Tibial nerve (tissue), 4 donors: Measurements from ENCODE around the gene EPX. TPM values are rescaled to one million over a fixed set of nuclear protein-coding genes. Genes with fewer than 3 reads are reported as not detected.
A peak's percentile ranks its signal among the peaks of the same experiment; 100 is the strongest.

Experiments used
- DNase-seq, 2 donors: peaks; one replicate each; pipeline ENCODE4 v3.0.0-alpha.2; 2019; ENCODE audit warnings: low spot score in 2 of 2
- H3K27ac ChIP-seq, 4 donors: fragments of 200-600 bp; sonication (generic) in 3 of 4; one replicate each; pipeline ENCODE4 v1.5.1; 2017 to 2019; ENCODE audit warnings: mild to moderate bottlenecking in 1 of 4
- H3K27me3 ChIP-seq, 2 donors: fragments of 200-600 bp; sonication (generic) in 1 of 2; one replicate each; pipeline versions ENCODE4 v1.5.1 to v1.6.0; 2017 to 2019
- H3K36me3 ChIP-seq, 3 donors: fragments of 200-600 bp; sonication (generic); one replicate each; pipeline ENCODE4 v1.5.1; 2018 to 2019
- H3K4me1 ChIP-seq, 4 donors: fragments of 200-600 bp; sonication (generic) in 3 of 4; one replicate each; pipeline ENCODE4 v1.5.1; 2017 to 2019
- H3K4me3 ChIP-seq, 4 donors: fragments of 200-600 bp; sonication (generic) in 3 of 4; one replicate each; pipeline ENCODE4 v1.5.1; 2017 to 2019; ENCODE audit warnings: mild to moderate bottlenecking in 1 of 4, moderate library complexity in 1 of 4
- H3K9me3 ChIP-seq, 4 donors: fragments of 200-600 bp; sonication (generic) in 3 of 4; one replicate each; pipeline ENCODE4 v1.5.1; 2017 to 2019
- EP300 ChIP-seq, 2 donors: sonication (generic); formaldehyde crosslinking; IDR thresholded peaks; one replicate each; pipeline ENCODE4 v1.6.1; 2017; ENCODE audit warnings: antibody characterized with exemption in 2 of 2, mild to moderate bottlenecking in 1 of 2
- POLR2A ChIP-seq, 2 donors: fragments of 450-650 bp; IDR thresholded peaks; one replicate each; pipeline ENCODE4 v1.6.1; 2017; ENCODE audit warnings: antibody characterized with exemption in 2 of 2, mild to moderate bottlenecking in 2 of 2, moderate library complexity in 2 of 2
- WGBS, 2 donors: methylation state at CpG; one replicate each; pipeline ENCODE4 v1.1.5; 2018; 5-methylcytosine and 5-hydroxymethylcytosine counted together
- total RNA-seq, 4 donors: library from RNA; depleted of rRNA; stranded (reverse); fragments of >200 nt; gene quantifications; one replicate each; pipeline ENCODE4 v1.1.0, GENCODE V29; 2016
- TF ChIP-seq, protein P1 (sequence below), 5 experiments: fragments of 200-600 bp in 3 of 5; fragments of 450-650 bp in 2 of 5; sonication (generic) in 3 of 5; IDR thresholded peaks; one replicate each; pipeline ENCODE4 v1.5.1; 2016 to 2019; ENCODE audit warnings: antibody characterized with exemption in 5 of 5, mild to moderate bottlenecking in 3 of 5, moderate library complexity in 2 of 5

The EPX gene
- total RNA-seq, 4 donors from 2014 or later: not detected

DNA sequence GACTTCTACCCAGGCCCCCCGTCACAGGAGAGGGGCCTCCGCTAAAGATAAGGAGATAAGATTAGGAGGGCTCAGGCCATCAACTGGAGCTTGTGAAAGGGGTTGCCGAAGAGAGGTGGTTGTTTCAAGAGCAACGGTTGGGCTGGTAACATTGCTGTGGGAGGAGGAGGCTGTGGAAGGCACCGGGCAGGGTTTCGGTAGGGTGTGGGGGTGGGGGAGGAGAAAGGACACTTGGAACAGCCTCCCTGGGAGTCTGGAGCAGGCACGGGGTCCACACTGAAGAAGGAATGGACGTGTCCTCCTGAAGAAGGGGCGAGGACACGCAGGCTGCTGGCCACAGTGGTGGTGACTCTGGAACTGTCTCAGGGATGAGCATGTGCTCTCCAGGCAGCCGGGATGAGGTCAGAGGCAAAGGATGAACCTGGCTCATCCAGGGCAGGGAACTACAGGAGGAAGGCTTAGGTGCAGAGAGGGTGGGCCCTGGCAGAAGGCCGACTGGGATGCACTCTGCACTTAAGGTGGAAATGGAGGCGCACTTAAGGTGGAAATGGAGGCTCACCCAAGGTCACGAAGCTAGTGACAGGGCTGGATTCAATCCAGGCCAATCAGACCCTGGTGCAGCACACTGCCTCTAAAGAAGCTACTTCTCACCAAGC, 1.2 kb upstream of the EPX start:
- no peak for DNase-seq
- peaks cover 0 to 16% of the 10 kb centered on the region in 2 donors for H3K27me3 ChIP-seq
- no peaks in the 10 kb centered on the region for H3K4me1 ChIP-seq
- no peaks in the 10 kb centered on the region for H3K36me3 ChIP-seq
- 41 to 43% methylated on average over 14 of the region's 14 CpGs for WGBS, 2 donors
- TF ChIP-seq EP300 (IDR thresholded peaks at IDR 0.05): no peak
- TF ChIP-seq, protein P1, sequence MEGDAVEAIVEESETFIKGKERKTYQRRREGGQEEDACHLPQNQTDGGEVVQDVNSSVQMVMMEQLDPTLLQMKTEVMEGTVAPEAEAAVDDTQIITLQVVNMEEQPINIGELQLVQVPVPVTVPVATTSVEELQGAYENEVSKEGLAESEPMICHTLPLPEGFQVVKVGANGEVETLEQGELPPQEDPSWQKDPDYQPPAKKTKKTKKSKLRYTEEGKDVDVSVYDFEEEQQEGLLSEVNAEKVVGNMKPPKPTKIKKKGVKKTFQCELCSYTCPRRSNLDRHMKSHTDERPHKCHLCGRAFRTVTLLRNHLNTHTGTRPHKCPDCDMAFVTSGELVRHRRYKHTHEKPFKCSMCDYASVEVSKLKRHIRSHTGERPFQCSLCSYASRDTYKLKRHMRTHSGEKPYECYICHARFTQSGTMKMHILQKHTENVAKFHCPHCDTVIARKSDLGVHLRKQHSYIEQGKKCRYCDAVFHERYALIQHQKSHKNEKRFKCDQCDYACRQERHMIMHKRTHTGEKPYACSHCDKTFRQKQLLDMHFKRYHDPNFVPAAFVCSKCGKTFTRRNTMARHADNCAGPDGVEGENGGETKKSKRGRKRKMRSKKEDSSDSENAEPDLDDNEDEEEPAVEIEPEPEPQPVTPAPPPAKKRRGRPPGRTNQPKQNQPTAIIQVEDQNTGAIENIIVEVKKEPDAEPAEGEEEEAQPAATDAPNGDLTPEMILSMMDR (IDR thresholded peaks at IDR 0.05): no peak
- TF ChIP-seq POLR2A (IDR thresholded peaks at IDR 0.05): no peak
- no peak overlapping the region for H3K4me3 ChIP-seq
- H3K9me3 ChIP-seq: no peaks in the 10 kb centered on the region
- H3K27ac ChIP-seq: no peak overlapping the region

DNA sequence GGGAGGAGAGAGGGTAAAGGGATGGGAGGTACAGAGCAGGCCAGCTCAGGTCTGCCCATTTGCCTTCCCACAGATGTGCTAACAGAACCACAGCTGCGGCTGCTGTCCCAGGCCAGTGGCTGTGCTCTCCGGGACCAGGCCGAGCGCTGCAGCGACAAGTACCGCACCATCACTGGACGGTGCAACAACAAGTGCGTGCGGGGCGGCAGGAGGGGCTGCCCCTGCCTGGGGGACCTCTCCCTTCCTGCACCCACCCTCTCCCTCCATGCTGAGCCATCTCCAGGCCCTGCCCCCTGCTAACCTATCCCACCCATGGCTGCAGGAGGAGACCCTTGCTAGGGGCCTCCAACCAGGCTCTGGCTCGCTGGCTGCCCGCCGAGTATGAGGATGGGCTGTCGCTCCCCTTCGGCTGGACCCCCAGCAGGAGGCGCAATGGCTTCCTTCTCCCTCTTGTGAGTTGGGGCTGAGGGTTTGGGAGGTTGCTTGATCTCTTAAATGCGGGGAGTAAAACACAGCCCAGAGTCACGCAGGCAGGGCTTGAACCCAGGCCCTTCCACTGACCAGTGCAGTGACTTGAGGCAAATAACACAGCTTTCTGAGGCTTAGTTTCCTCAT, 1.2 kb downstream of the EPX start:
- no peak for DNase-seq
- no peak overlapping the region for H3K4me3 ChIP-seq
- H3K27me3 ChIP-seq: peaks cover 0 to 23% of the 10 kb centered on the region in 2 donors
- no peaks in the 10 kb centered on the region for H3K36me3 ChIP-seq
- 71 to 75% methylated on average over 12 to 18 of the region's 18 CpGs for WGBS, 2 donors
- TF ChIP-seq POLR2A (IDR thresholded peaks at IDR 0.05): no peak
- no peaks in the 10 kb centered on the region for H3K9me3 ChIP-seq
- H3K4me1 ChIP-seq: no peaks in the 10 kb centered on the region
- H3K27ac ChIP-seq: no peak overlapping the region

GRCh38 chr17:58195518-58196123, 3.1 kb downstream of the EPX start:
- Histone ChIP-seq H3K9me3 (no peaks in the 10 kb centered on the region), H3K4me1 (no peaks in the 10 kb centered on the region), H3K4me3 (no peak overlapping the region), H3K36me3 (no peaks in the 10 kb centered on the region), H3K27me3 (peaks cover 0 to 21% of the 10 kb centered on the region in 2 donors), H3K27ac (no peak overlapping the region)
- DNase-seq: no peak
- 79 to 89% methylated on average over 5 of the region's 5 CpGs for WGBS, 2 donors
- TF ChIP-seq EP300 (IDR thresholded peaks at IDR 0.05): no peak

DNA sequence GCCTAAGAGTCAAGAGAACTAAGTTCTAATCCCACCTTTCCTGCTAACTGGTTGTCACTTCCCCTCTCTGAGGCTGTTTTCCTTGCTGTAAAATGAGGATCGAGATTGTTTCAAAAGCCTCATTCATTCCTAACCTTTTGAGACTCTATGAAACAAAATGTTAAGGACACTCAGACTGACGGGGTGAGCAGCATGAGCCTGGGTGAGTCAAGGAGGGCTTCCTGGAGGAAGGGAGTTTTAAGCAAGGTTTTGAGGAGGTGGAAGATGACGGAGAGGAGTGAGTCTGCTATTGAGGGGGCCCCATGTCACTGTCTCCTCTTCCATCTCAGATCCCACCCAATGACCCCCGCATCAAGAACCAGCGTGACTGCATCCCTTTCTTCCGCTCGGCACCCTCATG, 4.1 kb downstream of the EPX start:
- no peak overlapping the region for H3K27ac ChIP-seq
- no peaks in the 10 kb centered on the region for H3K4me1 ChIP-seq
- no peak overlapping the region for H3K4me3 ChIP-seq
- DNase-seq: no peak
- TF ChIP-seq, protein P1 (IDR thresholded peaks at IDR 0.05): no peak
- TF ChIP-seq EP300 (IDR thresholded peaks at IDR 0.05): no peak
- no peak for TF ChIP-seq POLR2A (IDR thresholded peaks at IDR 0.05)
- H3K27me3 ChIP-seq: peaks cover 0 to 14% of the 10 kb centered on the region in 2 donors
- WGBS, 2 donors: 62 to 69% methylated on average over 7 of the region's 7 CpGs
- no peaks in the 10 kb centered on the region for H3K36me3 ChIP-seq
- no peaks in the 10 kb centered on the region for H3K9me3 ChIP-seq

DNA sequence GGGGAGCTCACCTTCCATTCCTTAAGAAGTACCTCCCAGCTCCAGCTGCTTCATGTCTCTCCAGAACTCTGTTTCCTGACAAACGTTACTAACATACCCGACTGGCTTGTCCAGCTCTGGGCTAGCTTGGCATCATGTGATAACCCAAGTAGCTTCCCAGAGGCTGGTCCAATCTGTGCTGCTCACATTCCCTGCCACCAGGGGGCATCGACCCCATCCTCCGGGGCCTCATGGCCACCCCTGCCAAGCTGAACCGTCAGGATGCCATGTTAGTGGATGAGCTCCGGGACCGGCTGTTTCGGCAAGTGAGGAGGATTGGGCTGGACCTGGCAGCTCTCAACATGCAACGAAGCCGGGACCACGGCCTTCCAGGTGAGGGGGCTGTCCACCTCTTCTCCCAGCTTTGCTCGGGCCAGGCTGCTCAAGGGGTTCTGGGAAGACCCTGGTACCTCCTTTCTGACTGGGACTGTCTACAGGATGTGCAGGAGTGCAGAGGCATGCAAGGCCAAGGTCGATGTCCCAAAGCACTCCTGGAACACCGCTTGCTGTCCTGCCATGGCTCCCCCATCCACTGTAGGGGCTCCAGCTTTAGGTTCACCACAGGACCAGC, 7.6 kb downstream of the EPX start:
- no peak for DNase-seq
- Histone ChIP-seq H3K27me3 (peaks cover 0 to 7% of the 10 kb centered on the region in 2 donors), H3K9me3 (no peaks in the 10 kb centered on the region), H3K4me1 (no peaks in the 10 kb centered on the region), H3K27ac (no peak overlapping the region), H3K36me3 (peaks cover 0 to 19% (median 5%) of the 10 kb centered on the region in 3 donors), H3K4me3 (no peak overlapping the region)
- TF ChIP-seq EP300 (IDR thresholded peaks at IDR 0.05) (no peak), POLR2A (IDR thresholded peaks at IDR 0.05) (no peak)
- TF ChIP-seq, protein P1 (IDR thresholded peaks at IDR 0.05): peak in 4 of 5 experiments; percentile 18 to 48 (median 26)
- 40 to 44% methylated on average over 13 to 14 of the region's 14 CpGs for WGBS, 2 donors

DNA sequence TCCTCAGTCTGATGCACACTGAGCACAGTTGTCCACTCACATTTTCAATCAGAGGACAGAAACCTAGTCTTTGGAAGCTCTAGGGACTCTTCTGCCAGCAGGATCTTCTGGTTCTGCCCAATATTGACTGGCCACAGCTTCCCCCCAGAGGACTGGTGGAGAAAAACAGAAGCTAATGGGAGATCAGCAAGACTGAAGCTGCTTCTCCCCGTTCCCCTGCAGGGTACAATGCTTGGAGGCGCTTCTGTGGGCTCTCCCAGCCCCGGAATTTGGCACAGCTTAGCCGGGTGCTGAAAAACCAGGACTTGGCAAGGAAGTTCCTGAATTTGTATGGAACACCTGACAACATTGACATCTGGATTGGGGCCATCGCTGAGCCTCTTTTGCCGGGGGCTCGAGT, 10.3 kb downstream of the EPX start:
- H3K27ac ChIP-seq: no peak overlapping the region
- 88% methylated on average over 7 of the region's 7 CpGs for WGBS, 2 donors
- no peak for DNase-seq
- H3K4me3 ChIP-seq: no peak overlapping the region
- H3K4me1 ChIP-seq: no peaks in the 10 kb centered on the region
- peaks cover 0 to 46% (median 5%) of the 10 kb centered on the region in 3 donors for H3K36me3 ChIP-seq
- H3K27me3 ChIP-seq: peaks cover 0 to 4% of the 10 kb centered on the region in 2 donors
- TF ChIP-seq, protein P1 (IDR thresholded peaks at IDR 0.05): no peak
- TF ChIP-seq EP300 (IDR thresholded peaks at IDR 0.05) (no peak), POLR2A (IDR thresholded peaks at IDR 0.05) (no peak)
- no peaks in the 10 kb centered on the region for H3K9me3 ChIP-seq
